GM12878 (cell line): Measurements from ENCODE around the gene HIC1. TPM values are rescaled to one million over a fixed set of nuclear protein-coding genes. Genes with fewer than 3 reads are reported as not detected.

Experiments used
- ATAC-seq: fragments of 200-7000 bp; cut with Tn5 transposase; 3 replicates; pipeline ENCODE4 v1.9.1; 2020; ENCODE audit warnings: mild to moderate bottlenecking, moderate library complexity
- BruUV-seq: library from RNA; stranded (reverse); fragments of 400-500 nt; replicated peaks from 2 replicates; lab custom pipeline; 2021; lab: Mats Ljungman, UMichigan
- CTCF ChIA-PET: fragments of 300-600 bp; sonication (Branson Sonifier 250); formaldehyde crosslinking; extraction: SDS; loops from one replicate; lab custom pipeline; 2021; ENCODE audit warnings: inconsistent platforms; lab: Yijun Ruan, JAX
- POLR2A ChIA-PET: fragments of 350-600 bp; formaldehyde crosslinking; extraction: SDS; loops from one replicate; lab custom pipeline; 2021; ENCODE audit warnings: inconsistent platforms; lab: Charles Lee
- RAD21 ChIA-PET: fragments of 300-600 bp; sonication (Branson Sonifier 250); formaldehyde crosslinking; loops from one replicate; lab custom pipeline; 2023; ENCODE audit warnings: antibody characterized with exemption; ENCODE audit not compliant: unreplicated experiment; lab: Charles Lee
- SMC1A ChIA-PET: fragments of 300-600 bp; sonication (Branson Sonifier 250); formaldehyde crosslinking; loops from one replicate; lab custom pipeline; 2023; ENCODE audit not compliant: unreplicated experiment, uncharacterized antibody; lab: Charles Lee
- DNase-seq: peaks from one replicate; pipeline ENCODE4 v3.0.0-alpha.2; 2011; ENCODE audit warnings: low read depth, low spot score
- FAIRE-seq: peaks from 3 replicates; lab custom pipeline; 2011; peaks lifted over from hg19 to GRCh38; lab: Jason Lieb, UNC
- H2AFZ ChIP-seq: 2 replicates; pipeline ENCODE4 v1.6.0; 2011; ENCODE audit warnings: low read depth, low read length, control low read depth; ENCODE audit not compliant: control insufficient read depth
- H3K27ac ChIP-seq: 2 replicates; pipeline ENCODE4 v1.5.1; 2011; ENCODE audit warnings: control low read depth; ENCODE audit not compliant: control insufficient read depth, insufficient read depth
- H3K27me3 ChIP-seq, 2 experiments: replicated peaks in 1 of 2; 2 replicates each; pipeline versions ENCODE4 v1.6.0 to v1.6.1; 2011; ENCODE audit warnings: low read length in 1 of 2; ENCODE audit not compliant: control insufficient read depth in 2 of 2, insufficient read depth in 2 of 2
- H3K36me3 ChIP-seq, 2 experiments: 2 replicates each; pipeline ENCODE4 v1.5.1; 2011; ENCODE audit warnings: low read length in 1 of 2; ENCODE audit not compliant: control insufficient read depth in 2 of 2, insufficient read depth in 2 of 2
- H3K4me1 ChIP-seq: 2 replicates; pipeline ENCODE4 v1.6.1; 2011; ENCODE audit warnings: mild to moderate bottlenecking, low read length, moderate library complexity, mixed read lengths; ENCODE audit not compliant: control insufficient read depth, insufficient read depth
- H3K4me2 ChIP-seq: 2 replicates; pipeline ENCODE4 v1.6.0; 2011; ENCODE audit warnings: control low read depth; ENCODE audit not compliant: control insufficient read depth, insufficient read depth
- H3K4me3 ChIP-seq: fragments of 200-600 bp; sonication (generic); 2 replicates; pipeline ENCODE4 v1.5.1; 2016
- H3K79me2 ChIP-seq: 2 replicates; pipeline ENCODE4 v1.6.0; 2011; ENCODE audit warnings: low read length; ENCODE audit not compliant: control insufficient read depth, insufficient read depth
- H3K9ac ChIP-seq: 2 replicates; pipeline ENCODE4 v1.8.0; 2011; ENCODE audit warnings: low read length, control low read depth, mixed read lengths; ENCODE audit not compliant: control insufficient read depth, insufficient read depth
- H3K9me3 ChIP-seq: replicated peaks from 3 replicates; pipeline ENCODE4 v1.5.1; 2011; ENCODE audit warnings: mild to moderate bottlenecking, low read length; ENCODE audit not compliant: control insufficient read depth, insufficient read depth
- H4K20me1 ChIP-seq: 2 replicates; pipeline ENCODE4 v1.6.0; 2011; ENCODE audit not compliant: control insufficient read depth, insufficient read depth
- BHLHE40 ChIP-seq, 2 experiments: fragments of 450-650 bp in 1 of 2; IDR thresholded peaks; 2 replicates each; pipeline ENCODE4 v1.6.1; 2011 to 2017; ENCODE audit warnings: low read depth in 2 of 2, borderline replicate concordance in 1 of 2, improper control_type of control experiment in 1 of 2, low read length in 1 of 2, mild to moderate bottlenecking in 1 of 2
- CBFB ChIP-seq: IDR thresholded peaks from 2 replicates; pipeline ENCODE4 v1.6.1; 2016; ENCODE audit warnings: antibody characterized with exemption, low read depth
- IKZF1 ChIP-seq: fragments of 450-650 bp; conservative IDR thresholded peaks from 2 replicates; pipeline ENCODE4 v1.6.1; 2017; ENCODE audit warnings: antibody characterized with exemption, mild to moderate bottlenecking
- POLR2A ChIP-seq: IDR thresholded peaks from 2 replicates; pipeline ENCODE4 v1.6.1; 2011; ENCODE audit warnings: low read depth, mild to moderate bottlenecking, low read length
- POLR2AphosphoS2 ChIP-seq: IDR thresholded peaks from 2 replicates; pipeline ENCODE4 v1.6.1; 2011; ENCODE audit warnings: low read depth, mild to moderate bottlenecking, low read length, improper control_type of control experiment, moderate library complexity
- POLR2AphosphoS5 ChIP-seq: IDR thresholded peaks from 2 replicates; pipeline ENCODE4 v1.6.1; 2011; ENCODE audit warnings: mild to moderate bottlenecking, low read length, inconsistent platforms
- RFX5 ChIP-seq: IDR thresholded peaks from 2 replicates; pipeline ENCODE4 v1.6.1; 2011; ENCODE audit warnings: low read depth, low read length, improper control_type of control experiment
- SMAD5 ChIP-seq: IDR thresholded peaks from 2 replicates; pipeline ENCODE4 v1.6.1; 2016; ENCODE audit warnings: antibody characterized with exemption, low read depth
- ZNF384 ChIP-seq: IDR thresholded peaks from 2 replicates; pipeline ENCODE4 v1.6.1; 2012; ENCODE audit warnings: low read depth, mild to moderate bottlenecking, low read length, improper control_type of control experiment, borderline replicate concordance
- WGBS: methylation state at CpG from one replicate; pipeline ENCODE4 v1.1.6; 2016; ENCODE audit warnings: low lambda C conversion rate; ENCODE audit not compliant: insufficient replicate concordance, insufficient coverage; ENCODE audit errors: missing lambda C conversion rate; 5-methylcytosine and 5-hydroxymethylcytosine counted together
- in situ Hi-C: fragments of 300-500 bp; cut with MboI; formaldehyde crosslinking; loops from 9 replicates; pipeline ENCODE4 v1.14.3; 2018; ENCODE audit warnings: mixed read lengths
- intact Hi-C: fragments of 100-400 bp; cut with micrococcal nuclease; formaldehyde crosslinking; loops from one replicate; pipeline ENCODE4 v1.14.2; 2022; ENCODE audit not compliant: unreplicated experiment
- polyA plus RNA-seq, 11 experiments: library from polyadenylated mRNA; depleted of rRNA in 4 of 11; unstranded in 6 of 11; stranded (reverse) in 5 of 11; fragments of >200 nt; fragmentation: Nextera tagmentation in 4 of 11; fragmentation: Illumina TruSeq in 1 of 11; extraction: Ambion mirVana in 4 of 11; extraction: Trizol in 1 of 11; gene quantifications; 1 replicate in 1 of 11; 2 replicates in 10 of 11; pipeline versions ENCODE4 v1.2.1 to v1.2.3, GENCODE V29; 2011 to 2016; ENCODE audit warnings: inconsistent platforms in 2 of 11, missing spikeins in 2 of 11, low read depth in 1 of 11
- total RNA-seq, 4 experiments: library from RNA; depleted of rRNA in 3 of 4; stranded (reverse); fragments of >200 nt in 3 of 4; fragmentation: Illumina TruSeq in 1 of 4; extraction: Trizol in 1 of 4; gene quantifications; 2 replicates each; pipeline versions ENCODE4 v1.2.1 to v1.2.3, GENCODE V29; 2013 to 2021

Gene HIC1
- total and polyA plus RNA-seq, 10 of the 15 experiments (the other 5 are each of a cell fraction or from before 2014, with no cell fraction given): 0.11 to 61.1 (median 4.9) TPM

DNA sequence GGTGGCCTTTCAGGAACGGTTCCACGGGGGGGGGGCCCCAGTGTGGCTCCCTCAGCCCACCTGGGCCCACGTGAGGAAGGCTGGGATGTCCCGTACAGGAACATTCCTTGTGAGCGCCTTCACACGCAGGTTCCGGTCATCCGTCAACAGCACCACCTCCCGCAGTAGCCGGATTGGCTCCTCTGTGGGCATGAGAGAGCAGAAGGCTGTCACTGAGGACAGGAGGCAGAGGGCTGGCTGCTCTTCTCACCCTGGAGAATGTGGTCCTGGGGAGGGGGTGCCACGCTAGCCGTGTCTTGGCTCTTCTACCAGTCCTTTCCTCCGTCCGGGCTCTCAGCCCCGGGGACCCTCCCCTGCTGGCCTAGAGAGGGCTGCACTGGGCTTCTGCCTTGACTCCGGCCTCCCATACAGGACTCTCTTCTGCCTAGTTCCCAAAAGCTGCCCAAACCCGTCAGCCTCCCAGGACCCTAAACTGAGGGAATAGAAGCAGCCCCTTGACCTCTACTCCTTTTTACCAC, 6.6 kb downstream of the HIC1 start:
- intact Hi-C loops: no loop called here
- SMC1A ChIA-PET: no interaction called here
- ATAC-seq (no peak), DNase-seq (no peak), FAIRE-seq (no peak)
- H3K27ac ChIP-seq: no peak overlapping the region; the same call in 1 of the 2 replicates
- peaks cover 45% of the 10 kb centered on the region for H3K4me1 ChIP-seq
- RAD21 ChIA-PET: no interaction called here
- no peaks in the 10 kb centered on the region for H3K27me3 ChIP-seq
- in situ Hi-C loops: loop anchor here (10.0 kb wide), 1 partner anchor 183 kb away; no protein-coding TSS in a partner anchor
- H3K4me2 ChIP-seq: no peak overlapping the region
- H3K36me3 ChIP-seq: peaks cover 24 to 29% of the 10 kb centered on the region in 2 experiments
- POLR2A ChIA-PET: no interaction called here
- CTCF ChIA-PET: no interaction called here
- BruUV-seq: no TSS peak
- peaks cover 38% of the 10 kb centered on the region for H3K79me2 ChIP-seq
- no peaks in the 10 kb centered on the region for H4K20me1 ChIP-seq
- H3K4me3 ChIP-seq: no peak overlapping the region
- 94% methylated on average over 16 of the region's 17 CpGs for WGBS
- H3K9ac ChIP-seq: no peak overlapping the region
- 0 out of 2 replicates have a peak, but pooled peaks have one; percentile 6 for TF ChIP-seq IKZF1
- TF ChIP-seq POLR2AphosphoS2: 0 out of 2 replicates have a peak, but pooled peaks have one; percentile 11
- no peak for TF ChIP-seq RFX5
- no peak for TF ChIP-seq BHLHE40 (IDR thresholded peaks at IDR 0.05; ENCODE audit: borderline replicate concordance in 1 of 2, low read depth in 2 of 2, low read length in 1 of 2)
- no peak for TF ChIP-seq ZNF384
- peak; percentile 77; the same call in 1 of the 2 replicates for TF ChIP-seq POLR2A
- peak; percentile 2; the same call in 1 of the 2 replicates for TF ChIP-seq POLR2AphosphoS5
- peak; percentile 17; the same call in 1 of the 2 replicates for TF ChIP-seq CBFB
- TF ChIP-seq SMAD5: peak; percentile 43; the same call in 1 of the 2 replicates
- no peaks in the 10 kb centered on the region; the same call in 2 of the 3 replicates for H3K9me3 ChIP-seq
- H2AFZ ChIP-seq: no peak overlapping the region
